Measurements from ENCODE around the gene HPSE2.

DNA sequence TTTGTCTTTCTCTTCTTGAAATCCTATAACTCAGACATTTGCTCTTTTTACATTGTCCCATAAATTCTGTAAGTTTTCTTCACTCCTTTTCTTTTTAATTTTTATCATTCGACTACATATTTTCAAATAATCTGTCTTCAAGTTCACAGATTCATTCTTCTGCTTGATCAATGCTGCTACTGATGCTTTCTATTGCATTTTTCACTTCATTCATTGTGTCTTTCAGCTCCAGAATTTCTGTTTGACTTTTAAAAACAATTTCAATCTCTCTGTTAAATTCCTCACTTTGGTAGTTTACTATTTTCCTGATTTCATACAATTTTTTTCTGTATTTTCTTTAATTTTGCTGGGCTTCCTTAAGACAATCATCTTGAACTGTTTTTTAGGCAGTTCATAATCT lies 230.4 kb downstream of the HPSE2 start:
- TF ChIP-seq EP300 (IDR thresholded peaks at IDR 0.05): no peak
- TF ChIP-seq CTCF (IDR thresholded peaks at IDR 0.05): no peak
- no peak for TF ChIP-seq POLR2AphosphoS5 (IDR thresholded peaks at IDR 0.05)

Data from sigmoid colon (tissue), 4 donors.